ENCODE measurements around the gene VAMP5. TPM values are rescaled to one million over a fixed set of nuclear protein-coding genes. Genes with fewer than 3 reads are reported as not detected.

The VAMP5 gene
- total and polyA plus RNA-seq, 2 of the 8 experiments (the other 6 are each of a cell fraction or from before 2014, with no cell fraction given), result 4.7 to 14.2 TPM

DNA sequence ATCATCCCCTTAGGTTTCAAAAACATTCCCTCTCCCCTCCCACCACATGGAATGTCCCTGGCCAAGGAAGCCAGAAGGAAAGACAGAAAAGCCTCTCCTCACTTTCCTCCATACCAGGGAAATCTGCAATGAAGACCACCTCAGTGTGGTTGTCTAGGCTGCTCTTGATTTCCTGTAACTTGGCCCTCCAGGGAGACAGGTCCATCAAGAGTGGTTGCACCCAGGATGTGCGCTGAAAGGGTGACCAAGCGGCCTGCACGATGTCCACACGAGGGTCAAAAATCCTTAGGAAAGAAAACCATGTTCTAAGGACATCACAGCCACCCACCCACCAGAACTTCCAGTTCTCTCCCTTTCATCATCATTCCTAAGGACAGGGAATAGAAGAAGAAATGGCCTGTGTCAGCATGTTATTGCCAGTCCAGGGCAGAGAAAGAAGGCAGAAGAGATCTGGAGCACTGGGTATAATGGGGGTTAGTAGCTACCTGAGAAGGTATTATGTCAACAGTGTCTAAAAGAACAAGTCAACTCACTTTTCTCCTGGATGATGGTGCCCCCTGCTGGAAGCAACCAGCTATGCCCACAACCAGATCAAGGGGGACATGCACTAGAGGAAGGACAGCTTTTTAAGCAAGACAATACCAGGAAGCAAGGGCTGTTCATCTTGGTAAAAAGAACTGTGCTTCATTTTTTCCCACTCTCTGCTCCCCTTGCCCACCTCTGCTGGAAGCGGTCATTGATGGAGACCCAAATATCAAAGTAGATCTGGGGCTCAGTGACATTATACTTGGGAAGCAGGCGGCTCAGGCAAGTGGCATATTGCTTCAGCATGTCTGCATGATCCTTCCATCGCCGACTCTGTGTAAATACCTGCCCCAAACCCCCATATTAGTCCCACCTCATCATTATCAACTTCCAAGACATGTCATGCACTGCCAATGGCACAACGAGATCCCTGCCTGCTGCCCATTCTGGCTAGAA, 32.2 kb upstream of the VAMP5 start (continued):
- no peak for TF ChIP-seq SIRT6 (IDR thresholded peaks at IDR 0.05; ENCODE audit: low read length)
- TF ChIP-seq EGR1 (IDR thresholded peaks at IDR 0.05; ENCODE audit: borderline replicate concordance, low read depth, low read length), result no peak
- TF ChIP-seq, protein P1, sequence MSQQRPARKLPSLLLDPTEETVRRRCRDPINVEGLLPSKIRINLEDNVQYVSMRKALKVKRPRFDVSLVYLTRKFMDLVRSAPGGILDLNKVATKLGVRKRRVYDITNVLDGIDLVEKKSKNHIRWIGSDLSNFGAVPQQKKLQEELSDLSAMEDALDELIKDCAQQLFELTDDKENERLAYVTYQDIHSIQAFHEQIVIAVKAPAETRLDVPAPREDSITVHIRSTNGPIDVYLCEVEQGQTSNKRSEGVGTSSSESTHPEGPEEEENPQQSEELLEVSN (IDR thresholded peaks at IDR 0.05), result no peak
- TF ChIP-seq, protein P2, sequence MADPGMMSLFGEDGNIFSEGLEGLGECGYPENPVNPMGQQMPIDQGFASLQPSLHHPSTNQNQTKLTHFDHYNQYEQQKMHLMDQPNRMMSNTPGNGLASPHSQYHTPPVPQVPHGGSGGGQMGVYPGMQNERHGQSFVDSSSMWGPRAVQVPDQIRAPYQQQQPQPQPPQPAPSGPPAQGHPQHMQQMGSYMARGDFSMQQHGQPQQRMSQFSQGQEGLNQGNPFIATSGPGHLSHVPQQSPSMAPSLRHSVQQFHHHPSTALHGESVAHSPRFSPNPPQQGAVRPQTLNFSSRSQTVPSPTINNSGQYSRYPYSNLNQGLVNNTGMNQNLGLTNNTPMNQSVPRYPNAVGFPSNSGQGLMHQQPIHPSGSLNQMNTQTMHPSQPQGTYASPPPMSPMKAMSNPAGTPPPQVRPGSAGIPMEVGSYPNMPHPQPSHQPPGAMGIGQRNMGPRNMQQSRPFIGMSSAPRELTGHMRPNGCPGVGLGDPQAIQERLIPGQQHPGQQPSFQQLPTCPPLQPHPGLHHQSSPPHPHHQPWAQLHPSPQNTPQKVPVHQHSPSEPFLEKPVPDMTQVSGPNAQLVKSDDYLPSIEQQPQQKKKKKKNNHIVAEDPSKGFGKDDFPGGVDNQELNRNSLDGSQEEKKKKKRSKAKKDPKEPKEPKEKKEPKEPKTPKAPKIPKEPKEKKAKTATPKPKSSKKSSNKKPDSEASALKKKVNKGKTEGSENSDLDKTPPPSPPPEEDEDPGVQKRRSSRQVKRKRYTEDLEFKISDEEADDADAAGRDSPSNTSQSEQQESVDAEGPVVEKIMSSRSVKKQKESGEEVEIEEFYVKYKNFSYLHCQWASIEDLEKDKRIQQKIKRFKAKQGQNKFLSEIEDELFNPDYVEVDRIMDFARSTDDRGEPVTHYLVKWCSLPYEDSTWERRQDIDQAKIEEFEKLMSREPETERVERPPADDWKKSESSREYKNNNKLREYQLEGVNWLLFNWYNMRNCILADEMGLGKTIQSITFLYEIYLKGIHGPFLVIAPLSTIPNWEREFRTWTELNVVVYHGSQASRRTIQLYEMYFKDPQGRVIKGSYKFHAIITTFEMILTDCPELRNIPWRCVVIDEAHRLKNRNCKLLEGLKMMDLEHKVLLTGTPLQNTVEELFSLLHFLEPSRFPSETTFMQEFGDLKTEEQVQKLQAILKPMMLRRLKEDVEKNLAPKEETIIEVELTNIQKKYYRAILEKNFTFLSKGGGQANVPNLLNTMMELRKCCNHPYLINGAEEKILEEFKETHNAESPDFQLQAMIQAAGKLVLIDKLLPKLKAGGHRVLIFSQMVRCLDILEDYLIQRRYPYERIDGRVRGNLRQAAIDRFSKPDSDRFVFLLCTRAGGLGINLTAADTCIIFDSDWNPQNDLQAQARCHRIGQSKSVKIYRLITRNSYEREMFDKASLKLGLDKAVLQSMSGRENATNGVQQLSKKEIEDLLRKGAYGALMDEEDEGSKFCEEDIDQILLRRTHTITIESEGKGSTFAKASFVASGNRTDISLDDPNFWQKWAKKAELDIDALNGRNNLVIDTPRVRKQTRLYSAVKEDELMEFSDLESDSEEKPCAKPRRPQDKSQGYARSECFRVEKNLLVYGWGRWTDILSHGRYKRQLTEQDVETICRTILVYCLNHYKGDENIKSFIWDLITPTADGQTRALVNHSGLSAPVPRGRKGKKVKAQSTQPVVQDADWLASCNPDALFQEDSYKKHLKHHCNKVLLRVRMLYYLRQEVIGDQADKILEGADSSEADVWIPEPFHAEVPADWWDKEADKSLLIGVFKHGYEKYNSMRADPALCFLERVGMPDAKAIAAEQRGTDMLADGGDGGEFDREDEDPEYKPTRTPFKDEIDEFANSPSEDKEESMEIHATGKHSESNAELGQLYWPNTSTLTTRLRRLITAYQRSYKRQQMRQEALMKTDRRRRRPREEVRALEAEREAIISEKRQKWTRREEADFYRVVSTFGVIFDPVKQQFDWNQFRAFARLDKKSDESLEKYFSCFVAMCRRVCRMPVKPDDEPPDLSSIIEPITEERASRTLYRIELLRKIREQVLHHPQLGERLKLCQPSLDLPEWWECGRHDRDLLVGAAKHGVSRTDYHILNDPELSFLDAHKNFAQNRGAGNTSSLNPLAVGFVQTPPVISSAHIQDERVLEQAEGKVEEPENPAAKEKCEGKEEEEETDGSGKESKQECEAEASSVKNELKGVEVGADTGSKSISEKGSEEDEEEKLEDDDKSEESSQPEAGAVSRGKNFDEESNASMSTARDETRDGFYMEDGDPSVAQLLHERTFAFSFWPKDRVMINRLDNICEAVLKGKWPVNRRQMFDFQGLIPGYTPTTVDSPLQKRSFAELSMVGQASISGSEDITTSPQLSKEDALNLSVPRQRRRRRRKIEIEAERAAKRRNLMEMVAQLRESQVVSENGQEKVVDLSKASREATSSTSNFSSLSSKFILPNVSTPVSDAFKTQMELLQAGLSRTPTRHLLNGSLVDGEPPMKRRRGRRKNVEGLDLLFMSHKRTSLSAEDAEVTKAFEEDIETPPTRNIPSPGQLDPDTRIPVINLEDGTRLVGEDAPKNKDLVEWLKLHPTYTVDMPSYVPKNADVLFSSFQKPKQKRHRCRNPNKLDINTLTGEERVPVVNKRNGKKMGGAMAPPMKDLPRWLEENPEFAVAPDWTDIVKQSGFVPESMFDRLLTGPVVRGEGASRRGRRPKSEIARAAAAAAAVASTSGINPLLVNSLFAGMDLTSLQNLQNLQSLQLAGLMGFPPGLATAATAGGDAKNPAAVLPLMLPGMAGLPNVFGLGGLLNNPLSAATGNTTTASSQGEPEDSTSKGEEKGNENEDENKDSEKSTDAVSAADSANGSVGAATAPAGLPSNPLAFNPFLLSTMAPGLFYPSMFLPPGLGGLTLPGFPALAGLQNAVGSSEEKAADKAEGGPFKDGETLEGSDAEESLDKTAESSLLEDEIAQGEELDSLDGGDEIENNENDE (IDR thresholded peaks at IDR 0.05; ENCODE audit: insufficient replicate concordance, low read length), result no peak

Measured in H1 (cell line).